HL-60/S4 (cell line): ENCODE data around the gene PCCA.

ENCODE experiments used
- in situ Hi-C: fragments of 300-500 bp; cut with MboI; formaldehyde crosslinking; loops from 2 replicates; pipeline ENCODE4 v1.14.3; 2022; ENCODE audit warnings: low sequenced_read_pairs

The PCCA gene

DNA sequence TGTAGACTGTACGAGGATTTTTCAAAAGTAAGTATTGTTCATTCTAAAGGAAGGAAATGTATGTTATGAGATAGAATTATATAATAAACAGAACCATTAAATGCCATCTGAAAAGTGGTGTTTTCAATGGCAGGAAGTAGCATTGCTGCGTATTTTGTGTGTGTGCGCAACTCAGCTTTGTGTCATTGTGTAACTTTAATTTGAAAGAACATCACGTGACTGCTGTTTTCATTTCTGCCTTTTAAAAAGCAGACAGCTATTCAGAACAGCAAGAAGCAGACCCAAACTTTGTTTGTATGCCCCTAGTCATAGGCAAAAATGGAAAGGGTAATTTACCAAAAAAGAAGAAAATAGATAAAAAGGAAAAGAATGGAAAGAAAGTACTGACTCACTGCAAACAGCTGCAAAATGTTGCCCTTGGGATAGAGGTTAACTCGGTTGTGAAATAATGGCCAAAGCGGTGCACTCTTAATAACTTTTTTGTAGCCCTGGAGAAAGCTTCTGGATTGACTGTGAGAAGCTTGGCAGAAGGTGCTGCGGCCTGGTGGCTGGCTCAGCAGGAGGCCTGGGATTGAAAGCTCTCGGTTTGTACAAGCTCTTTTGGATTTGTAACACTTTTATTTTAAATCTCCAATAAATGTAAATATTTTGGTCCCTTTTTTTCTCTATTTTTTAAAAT is 402.4 kb downstream of the PCCA start:
- in situ Hi-C loops = no loop called here

- in situ Hi-C loops = no loop called here
Measured at GRCh38 chr13:100493418-100493817, 404.5 kb downstream of the PCCA start.

DNA sequence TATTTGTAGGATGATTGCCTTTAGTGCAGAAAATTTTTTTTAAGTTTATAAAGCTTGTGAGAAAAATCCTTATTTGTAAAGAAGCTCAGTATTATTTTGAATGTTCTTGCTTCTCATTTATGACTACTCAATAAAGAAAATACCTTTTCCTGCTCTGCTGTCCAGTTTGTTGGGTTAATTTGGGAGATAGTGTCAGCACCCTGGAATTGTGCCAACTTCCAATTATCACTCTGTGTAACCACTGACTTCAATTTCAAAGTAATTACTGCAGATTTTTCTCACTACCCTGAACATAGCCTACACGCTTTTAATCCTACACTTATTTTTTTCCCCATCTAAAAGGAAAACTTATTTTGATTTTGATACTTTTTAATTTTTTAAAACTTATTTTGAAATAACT is 406.6 kb downstream of the PCCA start:
- in situ Hi-C loops = no loop called here

DNA sequence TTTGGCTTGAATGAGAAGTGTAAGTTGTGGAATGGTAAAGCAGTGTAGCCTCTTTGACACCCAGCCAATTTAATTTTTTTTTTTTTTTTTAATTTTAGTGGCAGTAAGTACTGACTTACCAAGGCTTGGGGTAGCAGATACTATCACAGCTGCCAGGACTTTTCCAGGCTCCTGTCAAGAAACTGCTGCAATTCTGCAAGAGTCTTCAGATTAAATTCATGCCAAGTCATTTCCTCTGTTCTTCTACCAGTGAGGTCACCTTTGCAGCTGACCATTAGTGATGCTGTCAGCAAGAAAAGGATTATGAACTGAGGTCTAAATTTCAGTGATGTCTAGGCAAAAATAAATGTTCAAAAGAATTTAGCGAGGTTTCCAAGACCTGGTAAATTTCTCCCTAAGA is 408.5 kb downstream of the PCCA start:
- in situ Hi-C loops = no loop called here

- in situ Hi-C loops = no loop called here
Measured at GRCh38 chr13:100502446-100502845, 413.6 kb downstream of the PCCA start.

- in situ Hi-C loops = no loop called here
Measured at GRCh38 chr13:100503622-100504021, 414.7 kb downstream of the PCCA start.

DNA sequence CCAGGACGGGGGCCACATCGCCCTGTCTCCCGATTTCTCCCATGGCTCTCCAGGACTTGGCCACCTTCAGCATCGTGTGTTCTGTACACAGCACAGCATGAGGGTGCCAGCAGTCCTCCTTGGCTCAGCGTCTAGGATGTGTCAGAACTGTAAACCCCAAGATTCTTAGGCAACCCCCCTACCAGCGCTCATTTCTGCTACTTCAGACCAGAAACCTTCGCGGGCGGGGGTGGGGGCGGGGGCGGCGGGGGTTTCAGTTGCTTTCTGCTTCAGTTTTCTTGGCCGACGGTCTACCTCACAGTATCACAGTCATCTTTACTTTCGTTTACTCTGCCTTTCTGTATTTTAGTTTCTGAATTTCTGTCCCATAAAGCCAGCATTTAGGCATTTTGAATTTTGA is 417.3 kb downstream of the PCCA start:
- in situ Hi-C loops = no loop called here

DNA sequence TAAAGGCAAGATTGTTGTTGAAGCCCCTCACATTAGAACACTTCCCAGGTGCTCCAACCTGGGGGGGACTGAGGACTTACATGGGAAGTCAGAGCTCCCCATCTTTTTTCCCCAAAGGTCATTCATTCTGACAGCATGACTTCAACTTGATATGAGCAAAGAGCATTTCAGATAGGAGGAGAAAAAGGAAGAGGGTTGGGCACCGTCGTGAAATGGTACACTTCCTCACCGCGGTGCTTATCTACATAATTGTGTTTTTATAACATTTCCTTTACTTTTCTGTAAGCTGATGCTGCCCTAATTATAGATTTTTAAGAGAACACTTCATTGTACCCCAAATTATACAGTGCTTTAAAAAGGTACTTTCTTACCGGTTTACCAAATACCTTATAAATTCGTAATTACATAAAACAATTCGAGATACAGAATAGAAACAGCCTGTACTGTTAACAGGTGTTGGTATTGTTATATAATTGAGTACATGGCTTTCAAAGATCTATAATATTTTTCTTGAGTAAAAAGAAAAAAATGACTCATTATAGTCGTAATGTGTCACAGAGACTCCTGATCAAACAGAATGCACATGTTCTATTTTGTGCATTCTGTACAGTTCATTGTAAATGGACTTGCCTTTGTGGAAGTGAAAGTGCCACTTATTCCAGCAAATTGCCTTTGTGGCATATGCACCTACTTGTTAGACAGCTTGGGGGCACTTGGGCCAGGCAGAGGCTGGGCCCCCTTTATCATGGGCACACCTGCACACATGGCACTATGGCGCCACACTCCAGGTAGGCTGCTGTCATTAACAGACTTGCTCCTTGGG is 417.9 kb downstream of the PCCA start:
- in situ Hi-C loops = no loop called here

GRCh38 chr13:100508455-100508854 is 419.6 kb downstream of the PCCA start:
- in situ Hi-C loops = no loop called here

GRCh38 chr13:100508996-100509395 is 420.1 kb downstream of the PCCA start:
- in situ Hi-C loops = no loop called here

DNA sequence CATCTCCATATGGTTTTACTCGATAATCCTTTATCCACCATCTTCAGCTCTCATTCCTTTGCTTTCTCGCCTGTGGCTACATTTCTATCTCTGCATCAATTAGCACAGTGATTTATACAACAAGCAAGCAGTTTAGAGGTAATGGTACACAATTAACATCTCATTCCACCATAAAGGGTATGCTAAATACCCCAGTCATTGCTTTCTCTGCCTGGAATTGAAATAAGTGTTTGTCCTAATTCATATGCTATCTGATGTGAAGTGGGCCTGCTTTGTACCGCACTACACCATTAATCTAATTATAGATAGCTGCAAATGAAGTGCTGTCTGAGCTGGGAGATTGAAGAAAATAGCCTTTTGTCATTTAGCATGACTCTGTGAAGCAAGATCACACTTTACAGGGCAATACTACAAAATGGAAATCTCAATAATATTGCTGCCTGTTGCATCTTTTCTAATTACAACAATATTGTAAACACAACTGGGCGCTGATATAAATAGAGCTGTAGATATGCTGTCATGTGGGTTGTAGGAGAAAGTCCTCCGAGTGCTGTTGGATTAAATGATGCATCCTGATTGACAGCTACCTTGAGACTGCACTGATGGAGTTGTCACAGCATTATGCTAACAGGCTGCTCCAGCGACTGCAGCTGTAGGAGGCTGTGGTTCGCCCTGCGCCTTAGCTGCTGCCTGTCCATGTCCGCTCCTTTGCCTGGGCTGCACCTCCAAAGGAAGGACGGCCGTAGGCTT is 421.5 kb downstream of the PCCA start:
- in situ Hi-C loops = loop anchor here (10.0 kb wide), 1 partner anchor 606 kb away; no protein-coding TSS in a partner anchor

DNA sequence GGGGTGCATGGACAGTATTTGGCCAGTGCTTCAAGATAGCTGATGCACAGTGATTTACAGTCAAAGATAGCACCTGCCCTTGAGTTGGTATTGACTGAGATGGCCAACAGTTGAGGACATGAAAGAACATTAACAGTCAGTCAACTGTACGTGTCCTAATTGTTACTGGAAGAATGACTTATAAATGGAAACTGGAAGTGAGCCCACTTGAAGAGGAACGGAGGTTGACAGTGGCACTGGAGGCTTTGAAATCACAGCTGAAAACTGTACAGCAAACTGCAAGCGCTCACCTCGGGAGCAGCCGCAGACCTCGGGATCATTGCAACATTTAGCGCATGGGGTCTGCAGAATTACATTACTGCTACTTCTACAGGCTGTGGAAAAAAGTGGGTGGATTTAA is 422.6 kb downstream of the PCCA start:
- in situ Hi-C loops = loop anchor here (10.0 kb wide), 1 partner anchor 607 kb away; no protein-coding TSS in a partner anchor

GRCh38 chr13:100512422-100512821 is 423.5 kb downstream of the PCCA start:
- in situ Hi-C loops = loop anchor here (10.0 kb wide), 1 partner anchor 608 kb away; no protein-coding TSS in a partner anchor

DNA sequence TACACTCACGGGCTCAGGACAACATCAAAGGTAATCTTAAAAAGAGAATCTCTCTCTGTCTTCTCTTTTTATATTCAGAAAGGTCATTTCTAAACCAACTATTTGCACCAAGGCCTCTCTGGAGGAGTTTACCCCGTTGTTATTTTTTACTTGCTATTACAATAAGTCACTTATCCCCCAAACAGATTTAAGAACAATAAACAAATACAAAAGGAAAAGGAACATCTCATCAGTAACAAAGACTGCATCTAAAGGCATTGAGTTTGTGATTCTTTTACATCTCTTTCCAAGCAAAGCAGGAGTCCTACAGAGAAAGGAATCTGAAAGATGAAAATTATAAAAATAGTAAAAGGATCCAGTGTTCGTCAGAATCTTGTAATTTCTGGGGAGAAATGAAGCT is 424.3 kb downstream of the PCCA start:
- in situ Hi-C loops = loop anchor here (10.0 kb wide), 1 partner anchor 608 kb away; no protein-coding TSS in a partner anchor

- in situ Hi-C loops = loop anchor here (10.0 kb wide), 1 partner anchor 609 kb away; no protein-coding TSS in a partner anchor
Measured at GRCh38 chr13:100513987-100514670, 425.2 kb downstream of the PCCA start.

DNA sequence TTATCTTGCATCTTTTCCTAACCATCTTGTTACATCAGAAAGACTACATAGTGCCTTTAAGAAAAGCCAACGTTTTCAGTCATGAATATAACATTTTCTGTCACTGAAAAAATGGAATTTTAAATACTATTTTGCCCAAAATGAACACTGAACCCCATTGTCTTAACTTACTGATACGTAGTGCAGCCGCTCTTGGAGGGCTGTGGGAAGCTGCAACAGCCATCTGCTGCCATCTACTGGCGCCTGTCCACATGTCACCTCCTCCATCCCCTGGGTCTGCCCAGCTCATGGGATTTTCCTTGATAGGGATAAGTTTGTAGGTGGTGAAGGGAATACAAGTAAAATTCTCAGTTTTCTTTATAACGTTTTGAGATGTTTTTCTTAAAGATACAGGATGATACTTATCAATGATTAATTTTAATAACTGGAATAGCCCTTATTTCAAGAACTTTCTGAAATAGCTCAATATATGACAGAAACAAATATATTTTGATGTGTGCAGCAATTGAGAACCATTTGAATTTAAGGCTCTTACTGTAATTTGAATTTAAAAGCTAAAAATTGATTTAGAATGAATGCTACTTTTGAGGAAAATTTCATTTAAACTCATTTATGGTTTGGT is 426.0 kb downstream of the PCCA start:
- in situ Hi-C loops = loop anchor here (10.0 kb wide), 1 partner anchor 610 kb away; no protein-coding TSS in a partner anchor

- in situ Hi-C loops = loop anchor here (10.0 kb wide), 1 partner anchor 611 kb away; no protein-coding TSS in a partner anchor
Measured at GRCh38 chr13:100515410-100515800, 426.5 kb downstream of the PCCA start.

DNA sequence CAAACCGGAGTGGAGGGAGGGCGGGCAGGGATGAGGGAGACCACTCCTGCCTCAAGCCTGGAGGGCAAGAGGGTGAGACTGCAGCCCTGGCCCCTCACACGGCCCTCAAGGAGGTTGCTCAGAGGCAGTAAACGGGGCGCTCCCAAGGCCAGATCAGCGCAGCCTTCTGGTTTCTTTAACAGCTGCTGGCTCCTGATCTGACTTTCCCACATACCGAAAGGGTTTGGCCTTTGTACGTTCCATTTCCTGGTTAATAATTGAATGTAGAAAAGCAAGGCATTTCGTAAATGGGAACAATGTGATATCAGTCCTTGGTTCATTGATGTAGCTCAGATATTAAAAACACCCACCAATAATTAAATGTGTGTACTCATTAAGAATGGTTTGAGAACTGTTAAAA is 428.2 kb downstream of the PCCA start:
- in situ Hi-C loops = loop anchor here (10.0 kb wide), 1 partner anchor 612 kb away; no protein-coding TSS in a partner anchor

GRCh38 chr13:100517728-100518127 is 428.8 kb downstream of the PCCA start:
- in situ Hi-C loops = loop anchor here (10.0 kb wide), 1 partner anchor 613 kb away; no protein-coding TSS in a partner anchor
